Medulla oblongata (tissue), 1 donor: ENCODE measurements around the gene B3GALT2.
"Not testable (repeated sequence)": the region's sequence is repeated elsewhere in the genome, so short reads cannot be mapped to it uniquely, and the experiment has no call there.

Source experiments
- DNase-seq: peaks from one replicate; pipeline ENCODE4 v3.0.0-alpha.2; 2015; ENCODE audit errors: extremely low spot score

Gene B3GALT2, protein sequence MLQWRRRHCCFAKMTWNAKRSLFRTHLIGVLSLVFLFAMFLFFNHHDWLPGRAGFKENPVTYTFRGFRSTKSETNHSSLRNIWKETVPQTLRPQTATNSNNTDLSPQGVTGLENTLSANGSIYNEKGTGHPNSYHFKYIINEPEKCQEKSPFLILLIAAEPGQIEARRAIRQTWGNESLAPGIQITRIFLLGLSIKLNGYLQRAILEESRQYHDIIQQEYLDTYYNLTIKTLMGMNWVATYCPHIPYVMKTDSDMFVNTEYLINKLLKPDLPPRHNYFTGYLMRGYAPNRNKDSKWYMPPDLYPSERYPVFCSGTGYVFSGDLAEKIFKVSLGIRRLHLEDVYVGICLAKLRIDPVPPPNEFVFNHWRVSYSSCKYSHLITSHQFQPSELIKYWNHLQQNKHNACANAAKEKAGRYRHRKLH

GRCh38 chr1:193185901-193186731 is at the start of gene B3GALT2:
TSS of gene B3GALT2 (minus strand) at chr1:193186613. CDS start at chr1:193181562, 5,051 bp downstream.
- DNase-seq, result peak; percentile 89

DNA sequence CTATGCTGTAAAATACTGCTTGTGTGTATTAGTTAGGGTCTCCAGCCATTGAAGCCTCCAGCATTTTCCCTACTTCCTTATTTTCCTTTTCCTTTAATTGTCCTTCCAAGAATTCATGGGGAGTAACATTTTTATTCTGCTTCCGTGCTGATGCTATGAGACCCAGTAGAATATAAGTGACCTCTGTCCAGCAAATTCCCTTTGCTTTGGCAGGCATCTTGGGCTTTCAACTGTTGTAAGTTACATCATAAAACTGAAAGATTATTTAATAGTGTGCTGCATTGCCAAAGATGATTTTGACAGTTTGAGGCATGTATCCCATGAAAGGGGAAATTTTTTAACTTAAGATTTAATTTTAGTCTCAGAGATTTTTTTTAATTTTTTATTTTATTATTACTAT is 48.1 kb upstream of the B3GALT2 start:
- DNase-seq, result no peak

GRCh38 chr1:193231146-193231545 is 44.7 kb upstream of the B3GALT2 start:
- not testable (repeated sequence) for DNase-seq

GRCh38 chr1:193229136-193229535 is 42.7 kb upstream of the B3GALT2 start:
- DNase-seq, result no peak

- DNase-seq, result no peak
Measured at GRCh38 chr1:193222056-193222615, 35.7 kb upstream of the B3GALT2 start.

DNA sequence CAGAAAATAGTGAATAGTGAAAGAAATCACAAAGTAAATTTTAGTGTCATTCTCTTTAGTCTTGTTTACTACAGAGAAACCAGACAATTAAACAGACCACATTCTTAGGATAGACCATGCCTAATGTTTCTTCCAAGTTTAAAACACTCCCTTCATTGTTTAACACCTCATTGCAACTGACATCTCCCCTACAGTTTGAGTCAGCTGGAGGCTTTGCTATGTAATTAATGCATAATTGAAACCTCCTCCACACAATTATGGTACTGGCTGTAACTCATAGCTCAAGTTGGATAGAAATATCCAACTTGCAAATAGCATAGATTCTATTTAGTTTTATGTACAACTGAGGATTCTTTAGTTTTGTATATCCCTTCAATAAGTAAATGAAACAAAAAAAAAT is 35.2 kb upstream of the B3GALT2 start:
- peak; percentile 7 for DNase-seq

DNA sequence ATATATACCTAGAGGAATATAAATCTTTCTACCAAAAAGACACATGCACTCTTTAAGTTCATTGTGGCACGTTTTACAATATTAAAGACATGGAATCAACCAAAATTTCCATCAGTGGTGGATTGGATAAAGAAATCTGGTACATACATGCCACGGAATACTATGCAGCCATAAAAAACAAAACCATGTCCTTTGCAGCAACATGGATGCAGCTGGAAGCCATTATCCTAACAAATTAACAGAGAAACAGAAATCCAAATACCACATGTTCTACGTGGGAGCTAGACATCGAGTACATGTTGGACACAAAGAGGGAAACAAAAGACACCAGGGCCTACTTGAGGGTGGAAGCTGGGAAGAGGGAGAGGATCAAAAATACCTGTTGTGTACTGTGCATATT is 33.0 kb upstream of the B3GALT2 start:
- DNase-seq, result no peak

DNA sequence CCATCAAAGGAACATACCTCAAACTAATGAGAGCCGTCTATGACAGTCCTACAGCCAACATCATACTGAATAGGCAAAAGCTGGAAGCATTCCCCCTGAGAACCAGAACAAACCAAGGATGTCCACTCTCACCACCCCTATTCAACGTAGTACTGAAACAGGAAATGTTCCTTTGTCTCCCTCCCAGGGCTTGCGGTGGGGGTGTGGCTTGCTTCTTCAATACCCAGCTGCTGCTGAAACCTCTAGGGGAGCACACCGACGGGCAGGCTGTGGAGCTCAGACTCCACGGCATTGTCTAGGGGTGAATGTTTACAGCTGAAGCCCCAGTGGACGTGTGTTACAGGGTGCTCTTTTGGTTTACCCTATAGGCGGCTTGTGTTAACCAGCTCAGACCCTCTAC is 30.5 kb upstream of the B3GALT2 start:
- DNase-seq, result no peak

GRCh38 chr1:193213998-193214397 is 27.6 kb upstream of the B3GALT2 start:
- DNase-seq, result no peak

DNA sequence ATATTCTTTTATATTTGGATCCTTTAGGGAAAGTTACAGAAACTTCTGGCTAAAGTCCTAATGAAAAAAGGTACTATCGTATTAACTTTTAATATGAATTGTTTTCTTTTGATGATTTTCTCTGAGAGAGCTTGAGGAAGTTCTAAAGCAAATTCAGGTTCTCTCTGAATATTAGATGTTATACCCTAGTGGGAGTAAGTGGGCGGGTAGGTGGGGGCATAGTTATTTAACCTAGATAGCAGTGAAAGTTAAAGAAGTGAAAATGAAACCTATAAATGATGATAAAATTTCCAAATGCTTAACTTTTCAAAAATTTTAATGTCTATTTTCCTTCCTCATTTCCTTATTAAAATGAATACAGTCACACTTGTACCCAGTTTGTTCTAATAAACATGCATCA is 26.2 kb upstream of the B3GALT2 start:
- no peak for DNase-seq

DNA sequence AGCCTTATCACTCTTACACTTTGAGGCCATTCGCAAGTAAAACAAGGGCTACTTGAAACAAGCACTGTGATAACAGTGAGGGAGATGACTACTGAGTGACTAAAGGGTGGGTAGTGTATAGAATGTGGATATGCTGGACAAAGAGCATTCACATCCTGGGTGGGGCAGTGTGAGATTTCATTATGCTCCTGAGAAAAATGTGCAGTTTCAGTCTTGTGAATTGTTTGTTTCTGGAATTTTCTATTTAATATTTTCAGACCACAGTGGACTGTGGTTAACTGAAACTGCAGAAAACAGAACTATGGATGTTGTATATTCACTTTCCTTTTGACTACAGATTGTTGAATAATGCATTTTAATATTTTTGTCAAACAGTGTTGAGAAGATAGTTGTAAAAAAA is 25.1 kb upstream of the B3GALT2 start:
- no peak for DNase-seq

- DNase-seq, result no peak
Measured at GRCh38 chr1:193210996-193211395, 24.6 kb upstream of the B3GALT2 start.

DNA sequence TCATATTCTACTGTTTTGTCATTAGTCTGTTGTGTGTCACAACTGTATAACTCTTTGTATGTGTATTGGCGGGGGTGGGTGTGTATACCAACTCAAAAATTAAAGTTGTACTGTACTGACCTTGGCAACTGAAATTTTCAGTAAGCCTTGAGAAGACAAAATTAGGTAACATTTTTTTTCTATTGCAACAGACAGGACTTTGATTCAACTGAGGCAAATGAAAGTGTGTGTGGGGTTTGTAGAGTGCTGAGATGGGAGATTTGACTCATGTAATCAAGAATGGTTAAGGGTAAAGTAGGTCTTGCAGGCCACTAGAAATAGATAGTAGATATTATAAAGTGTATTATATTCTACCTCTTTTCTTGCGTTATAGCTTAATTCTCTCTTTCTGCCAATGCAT is 14.6 kb upstream of the B3GALT2 start:
- DNase-seq, result no peak

- no peak for DNase-seq
Measured at GRCh38 chr1:193199940-193200339, 13.5 kb upstream of the B3GALT2 start.

DNA sequence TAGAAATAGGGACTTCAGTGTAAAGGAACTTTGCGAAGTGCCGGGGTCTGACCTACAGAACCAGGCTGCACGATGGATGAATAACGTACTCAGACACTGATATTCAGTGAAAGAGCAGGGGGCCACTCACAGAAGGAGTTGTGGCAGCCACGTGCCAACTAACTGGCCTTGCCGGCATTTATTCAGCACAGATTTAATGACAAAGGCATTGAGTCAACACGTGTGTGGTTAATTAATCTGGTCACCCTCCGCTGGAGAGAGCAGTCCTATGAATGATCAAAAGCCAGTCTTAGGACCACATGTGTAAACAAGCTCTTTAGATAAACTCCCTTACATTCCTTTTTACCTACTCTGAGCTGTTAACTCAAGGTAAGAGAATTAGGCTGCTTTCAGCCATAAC is 6.2 kb upstream of the B3GALT2 start:
- DNase-seq, result no peak

- peak; percentile 70 for DNase-seq
Measured at GRCh38 chr1:193190096-193190744, 3.8 kb upstream of the B3GALT2 start.

- peak; percentile 12 for DNase-seq
Measured at GRCh38 chr1:193189442-193190095, 3.2 kb upstream of the B3GALT2 start.

DNA sequence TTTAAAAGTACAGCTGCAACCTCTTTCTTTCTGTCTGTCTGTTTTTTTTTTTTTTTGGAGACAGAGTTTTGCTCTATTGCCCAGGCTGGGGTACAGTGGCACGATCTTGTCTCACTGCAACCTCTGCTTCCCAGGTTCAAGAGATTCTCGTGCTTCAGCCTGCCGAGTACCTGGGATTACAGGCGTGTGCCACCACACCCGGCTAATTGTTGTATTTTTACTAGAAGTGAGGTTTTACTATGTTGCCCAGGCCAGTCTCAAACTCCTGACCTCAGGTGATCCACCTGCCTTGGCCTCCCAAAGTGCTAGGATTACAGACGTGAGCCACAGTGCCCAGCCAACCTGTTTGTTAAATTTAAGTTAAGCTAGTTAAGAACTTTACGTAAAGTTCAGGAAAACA is 2.5 kb upstream of the B3GALT2 start:
- DNase-seq, result not testable (repeated sequence)

DNA sequence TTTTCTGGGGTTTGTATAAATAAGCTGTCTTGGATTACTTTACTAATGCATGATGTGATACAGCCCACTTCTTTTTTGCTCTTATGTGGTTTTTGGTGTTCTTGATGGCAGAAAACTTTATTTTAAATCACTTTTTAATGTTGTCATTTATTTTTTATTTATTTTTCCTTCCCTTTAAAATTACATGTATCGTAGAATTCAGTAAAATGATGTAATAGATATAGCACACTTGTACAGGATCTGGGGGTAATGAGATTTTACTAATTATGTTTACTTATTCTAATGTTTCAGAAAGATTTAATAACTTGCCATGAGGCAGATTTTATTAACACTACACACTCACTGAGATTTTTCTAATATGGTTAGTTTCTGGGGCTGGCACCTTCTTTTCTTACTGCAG is 701 bp upstream of the B3GALT2 start:
- DNase-seq, result no peak

DNA sequence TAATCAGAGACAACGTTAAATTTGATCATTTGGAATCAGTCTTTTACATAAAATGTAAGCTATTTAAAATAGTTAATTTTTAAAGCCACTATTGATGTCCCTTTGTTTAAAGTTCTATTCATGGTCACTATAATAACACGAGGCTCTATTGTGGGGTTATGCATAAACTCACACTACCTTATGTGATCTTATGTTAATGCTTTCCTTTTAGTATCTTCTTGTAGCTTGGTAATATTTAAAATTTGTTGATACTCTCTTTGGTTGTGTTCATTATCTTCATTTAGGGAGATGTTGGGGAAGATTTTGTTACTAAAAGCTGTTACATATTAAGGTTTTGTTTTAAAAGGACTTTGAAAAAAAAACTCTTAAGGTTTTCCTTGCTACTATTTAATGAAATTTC is 1.2 kb downstream of the B3GALT2 start:
- DNase-seq, result peak; percentile 33

DNA sequence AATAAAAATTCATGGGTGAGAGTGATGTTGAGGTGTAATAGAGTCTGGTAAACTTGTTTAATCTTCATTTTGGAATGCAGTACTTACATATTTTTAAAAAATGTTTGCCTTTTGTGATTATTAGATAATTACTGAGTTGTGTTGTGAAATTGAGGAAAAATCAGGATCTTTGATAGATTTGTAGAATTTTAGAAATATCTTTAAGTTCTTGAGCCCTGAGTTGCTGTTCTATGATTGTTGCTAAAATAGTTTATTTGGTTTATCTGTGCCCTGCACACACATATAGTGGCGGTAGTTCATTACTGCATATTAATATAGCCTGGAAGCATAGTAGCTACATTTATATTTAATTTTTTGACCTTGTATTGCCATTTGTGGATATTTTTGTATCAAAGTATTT is 1.6 kb downstream of the B3GALT2 start:
- DNase-seq, result peak; percentile 5
